ENCODE measurements around the gene LTBP1. TPM values are rescaled to one million over a fixed set of nuclear protein-coding genes. Genes with fewer than 3 reads are reported as not detected.

The LTBP1 gene
- total and polyA plus RNA-seq, 2 experiments from 2014 or later, result 15.7 to 49.8 TPM

GRCh38 chr2:33136566-33136965 lies 189.8 kb downstream of the LTBP1 start:
- Histone ChIP-seq H3K36me3 (ENCODE audit: insufficient read depth) (no peaks in the 10 kb centered on the region), H3K79me2 (replicated peaks; ENCODE audit: insufficient read depth) (no peaks in the 10 kb centered on the region), H2AFZ (no peak overlapping the region), H3K27ac (ENCODE audit: low read depth) (no peak overlapping the region), H3F3A (replicated peaks; ENCODE audit: low read depth) (no peaks in the 10 kb centered on the region), H3K4me2 (no peak overlapping the region), H3K4me1 (ENCODE audit: insufficient read depth) (peaks cover 8% of the 10 kb centered on the region; the same call in 1 of the 2 replicates), H4K20me1 (replicated peaks; ENCODE audit: insufficient read depth) (no peaks in the 10 kb centered on the region), H3K9me2 (ENCODE audit: insufficient read depth) (no peaks in the 10 kb centered on the region), H3K4me3 (no peak overlapping the region), H3K27me3 (ENCODE audit: insufficient read depth) (no peaks in the 10 kb centered on the region)
- H3K4me1 Mint-ChIP-seq, result peaks cover 17% of the 10 kb centered on the region
- no peak for ATAC-seq
- DNase-seq (ENCODE audit: low spot score), result no peak
- H3K9me3 Mint-ChIP-seq, result no peaks in the 10 kb centered on the region; the same call in 2 of the 3 replicates
- TF ChIP-seq ZNF331 (CRISPR knock-in tag; IDR thresholded peaks at IDR 0.05; ENCODE audit: low read depth), result no peak
- no peak for TF ChIP-seq ZNF462 (CRISPR knock-in tag; IDR thresholded peaks at IDR 0.05)
- no peak for TF ChIP-seq REST (IDR thresholded peaks at IDR 0.05; ENCODE audit: unreplicated experiment)
- no peak for TF ChIP-seq JUNB (IDR thresholded peaks at IDR 0.05; ENCODE audit: unreplicated experiment)
- H3K27me3 Mint-ChIP-seq (ENCODE audit: insufficient read depth, low read depth, poor library complexity), result peaks cover 3% of the 10 kb centered on the region
- H3K4me3 Mint-ChIP-seq, result no peak overlapping the region
- no peak overlapping the region for H3K27ac Mint-ChIP-seq
- H3K36me3 Mint-ChIP-seq (ENCODE audit: low read depth), result no peaks in the 10 kb centered on the region

Measured in GM23338 (cell line).